GM04503 (cell line): Measurements from ENCODE around the gene OXSR1.
"Not testable (repeated sequence)": the region's sequence is repeated elsewhere in the genome, so short reads cannot be mapped to it uniquely, and the experiment has no call there.

Experiments
- DNase-seq: peaks from one replicate; pipeline ENCODE4 v3.0.0-alpha.2; 2012; ENCODE audit warnings: low read depth

The OXSR1 gene

DNA sequence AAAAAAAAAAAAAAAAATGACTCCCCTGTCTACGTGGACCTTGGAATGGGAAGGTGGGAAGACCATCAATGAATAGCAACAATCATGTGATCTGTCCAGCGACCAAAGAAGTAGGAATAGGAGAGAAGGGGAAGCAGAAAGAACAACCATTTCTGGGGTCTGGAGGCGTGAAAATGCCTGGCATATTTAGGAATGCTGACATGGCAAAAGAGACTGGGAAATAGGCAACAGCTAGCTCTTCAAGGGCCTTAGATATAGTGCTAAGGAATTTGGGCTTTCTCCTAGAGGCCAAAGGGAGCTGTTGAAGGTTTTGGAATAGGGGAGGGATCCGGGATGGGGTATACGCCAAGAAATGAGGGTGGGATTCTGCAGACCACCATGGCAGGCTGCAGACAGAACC, 106.2 kb downstream of the OXSR1 start:
- DNase-seq = no peak

DNA sequence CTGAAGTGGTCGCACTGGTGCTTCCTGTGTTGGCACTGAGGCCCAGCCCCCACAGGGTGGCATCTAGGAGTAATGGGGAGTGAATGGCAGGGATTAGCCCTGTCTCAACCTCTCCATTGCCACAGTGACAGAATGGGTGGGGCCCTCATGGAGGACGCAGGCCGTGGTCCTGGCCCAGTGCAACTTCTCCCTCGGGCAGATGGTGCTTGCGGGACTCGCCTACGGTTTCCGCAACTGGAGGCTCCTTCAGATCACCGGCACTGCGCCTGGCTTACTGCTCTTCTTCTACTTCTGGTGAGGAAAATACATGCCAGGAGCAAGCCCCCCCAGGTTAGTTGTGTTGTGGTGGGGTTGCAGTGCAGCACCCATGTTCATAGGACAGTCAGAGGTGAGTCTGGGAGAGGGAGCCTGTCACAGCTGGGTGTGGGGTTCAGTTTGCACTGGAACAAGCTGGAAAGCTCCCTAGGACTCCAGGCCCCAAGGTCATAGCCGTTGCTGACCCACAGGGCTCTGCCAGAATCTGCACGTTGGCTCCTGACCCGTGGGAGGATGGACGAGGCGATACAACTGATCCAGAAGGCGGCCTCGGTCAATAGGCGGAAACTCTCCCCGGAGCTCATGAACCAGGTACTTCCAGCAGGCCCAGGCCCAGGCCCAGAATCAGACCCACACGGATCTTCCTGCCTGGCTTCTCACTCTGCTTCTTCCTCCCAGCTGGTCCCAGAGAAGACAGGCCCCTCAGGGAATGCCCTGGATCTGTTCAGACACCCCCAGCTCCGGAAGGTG, 109.7 kb downstream of the OXSR1 start:
- DNase-seq = no peak

DNA sequence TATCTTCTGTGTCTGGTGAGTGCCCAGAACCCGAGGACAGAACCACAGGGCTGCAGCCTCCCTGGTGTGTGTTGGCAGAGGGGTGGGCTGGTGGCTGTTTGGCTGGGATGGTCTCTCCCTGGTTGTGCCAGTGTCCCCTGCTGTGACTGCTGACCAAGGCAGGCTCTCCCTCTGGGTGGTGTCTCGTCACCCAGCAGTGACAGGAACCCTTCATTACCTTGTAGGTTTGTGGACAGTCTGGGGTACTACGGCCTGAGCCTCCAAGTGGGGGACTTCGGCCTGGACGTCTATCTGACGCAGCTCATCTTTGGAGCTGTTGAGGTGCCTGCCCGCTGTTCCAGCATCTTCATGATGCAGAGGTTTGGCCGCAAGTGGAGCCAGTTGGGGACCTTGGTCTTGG, 110.3 kb downstream of the OXSR1 start:
- no peak for DNase-seq

DNA sequence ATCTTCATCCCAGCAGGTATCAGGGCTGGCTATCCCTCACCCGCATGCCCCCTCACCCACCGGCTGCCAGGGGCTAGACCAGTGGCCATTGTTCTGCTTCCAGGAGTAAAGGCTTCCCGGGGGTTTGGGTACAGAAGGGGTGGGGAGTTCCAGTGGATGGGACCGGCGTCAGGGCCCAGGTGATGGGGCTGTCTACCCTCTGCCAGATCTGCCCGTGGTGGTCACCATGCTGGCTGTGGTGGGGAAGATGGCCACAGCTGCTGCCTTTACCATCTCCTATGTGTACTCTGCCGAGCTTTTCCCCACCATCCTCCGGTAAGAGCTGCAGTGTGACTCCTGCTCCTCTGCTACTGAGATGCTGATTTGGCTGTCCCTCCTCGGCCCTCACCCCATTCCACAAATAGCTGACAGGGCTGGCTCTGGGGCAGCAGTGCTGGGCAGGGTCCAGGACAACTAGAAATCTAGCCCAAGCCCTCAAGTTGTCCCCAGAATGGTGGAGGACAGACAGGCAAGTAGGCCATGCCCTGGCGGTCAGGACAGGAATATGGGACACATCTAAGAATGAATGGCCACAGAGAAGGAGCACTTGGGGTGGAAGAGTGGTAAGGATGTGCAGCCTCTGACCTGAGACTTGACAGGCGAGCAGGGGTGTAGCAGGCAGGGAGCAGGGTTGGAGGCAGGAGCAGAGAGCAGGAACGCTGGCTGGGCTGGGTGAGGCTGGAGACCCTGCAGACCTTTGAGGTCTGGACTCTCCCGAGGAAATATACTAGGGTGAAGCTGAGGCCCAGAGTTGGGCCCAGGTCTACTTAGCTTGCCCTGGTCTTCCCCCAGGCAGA, 111.0 kb downstream of the OXSR1 start:
- no peak for DNase-seq

DNA sequence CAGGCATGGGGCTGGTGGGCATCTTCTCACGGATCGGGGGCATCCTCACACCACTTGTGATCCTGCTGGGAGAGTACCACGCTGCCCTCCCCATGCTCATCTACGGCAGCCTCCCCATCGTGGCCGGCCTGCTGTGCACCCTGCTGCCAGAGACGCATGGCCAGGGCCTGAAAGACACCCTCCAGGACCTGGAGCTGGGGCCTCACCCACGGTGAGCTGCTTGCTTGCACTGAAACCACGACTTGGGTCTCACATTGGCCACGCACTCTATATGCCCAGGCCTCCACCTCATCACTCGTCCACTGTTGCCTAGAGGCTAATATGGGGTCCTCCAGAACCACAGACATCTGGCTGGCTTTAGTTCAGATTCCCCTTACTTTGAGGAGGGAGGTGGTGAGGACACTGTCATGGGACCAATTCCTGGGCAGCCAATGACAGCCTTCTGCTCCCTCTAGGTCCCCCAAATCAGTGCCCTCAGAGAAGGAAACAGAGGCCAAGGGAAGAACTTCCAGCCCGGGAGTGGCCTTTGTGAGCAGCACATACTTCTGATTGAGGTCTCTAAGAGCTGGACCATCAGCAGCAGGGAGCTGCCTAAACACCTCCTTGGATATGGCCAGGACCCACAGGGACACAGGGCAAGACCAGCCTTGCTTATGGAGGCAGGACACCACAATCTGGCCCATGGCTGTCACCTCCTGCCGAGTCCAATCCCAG, 111.7 kb downstream of the OXSR1 start:
- no peak for DNase-seq

DNA sequence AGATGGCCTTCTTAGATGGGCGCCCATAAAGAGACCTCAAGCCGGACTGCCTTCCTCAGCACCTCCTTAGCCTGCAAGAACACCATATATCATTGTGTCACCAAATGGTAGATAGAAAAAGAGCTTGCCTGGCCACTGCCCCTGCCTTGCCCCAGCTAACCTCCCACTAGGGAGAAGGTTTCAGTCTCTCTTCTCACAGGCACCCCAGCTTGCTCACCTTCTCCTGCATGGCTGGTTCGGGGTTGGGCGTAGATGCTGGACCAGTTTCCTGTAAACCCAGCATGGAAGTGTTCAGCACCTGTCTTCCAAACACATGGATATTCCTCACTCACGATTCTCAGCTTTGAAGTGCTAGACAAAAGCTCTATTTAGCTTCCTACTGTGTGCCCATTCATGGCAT, 113.5 kb downstream of the OXSR1 start:
- no peak for DNase-seq

DNA sequence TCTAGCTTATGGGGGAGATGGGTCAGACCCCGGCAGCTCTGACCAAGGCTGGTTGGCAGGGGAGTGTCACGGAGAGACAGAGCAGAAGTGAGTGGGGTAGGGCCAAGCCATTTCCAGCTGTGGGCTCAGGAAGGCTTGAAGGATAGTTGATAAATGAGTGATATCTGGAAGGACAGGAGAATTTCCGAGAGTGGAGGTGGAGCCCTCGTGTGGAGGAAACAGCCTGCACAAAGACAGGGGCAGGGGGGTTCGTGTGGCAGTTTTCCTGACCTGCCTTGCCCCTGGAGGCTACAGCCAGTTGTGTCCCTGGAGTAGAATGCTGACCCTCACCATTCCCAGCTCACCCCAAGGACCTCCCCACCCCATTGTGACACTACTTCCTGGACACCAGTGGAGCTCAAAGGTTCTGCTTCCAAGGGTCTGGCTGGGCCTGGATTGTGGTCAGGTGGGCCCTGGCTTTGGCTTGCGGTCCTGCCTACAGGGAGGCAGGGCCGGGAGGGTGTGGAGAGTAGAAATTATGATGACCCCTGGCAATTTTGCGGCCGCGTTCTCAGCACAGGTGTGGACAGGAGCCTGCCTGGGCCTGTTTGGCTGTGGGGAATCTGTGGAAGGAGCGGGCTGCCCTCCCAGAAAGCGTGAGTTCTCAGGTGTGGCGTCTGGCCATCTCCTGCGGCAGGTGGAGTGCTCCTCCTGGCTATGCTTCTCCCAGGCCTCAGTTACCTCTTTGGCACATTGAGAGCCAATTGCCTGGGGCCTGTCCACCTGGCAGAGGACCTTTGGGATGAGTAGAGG, 116.8 kb downstream of the OXSR1 start, which contains the start of gene SLC22A14:
TSS of gene SLC22A14 (plus strand) at position 400 of the 792 bp plus-strand sequence. CDS start 23,733 bp downstream, outside the sequence.
- no peak for DNase-seq

DNA sequence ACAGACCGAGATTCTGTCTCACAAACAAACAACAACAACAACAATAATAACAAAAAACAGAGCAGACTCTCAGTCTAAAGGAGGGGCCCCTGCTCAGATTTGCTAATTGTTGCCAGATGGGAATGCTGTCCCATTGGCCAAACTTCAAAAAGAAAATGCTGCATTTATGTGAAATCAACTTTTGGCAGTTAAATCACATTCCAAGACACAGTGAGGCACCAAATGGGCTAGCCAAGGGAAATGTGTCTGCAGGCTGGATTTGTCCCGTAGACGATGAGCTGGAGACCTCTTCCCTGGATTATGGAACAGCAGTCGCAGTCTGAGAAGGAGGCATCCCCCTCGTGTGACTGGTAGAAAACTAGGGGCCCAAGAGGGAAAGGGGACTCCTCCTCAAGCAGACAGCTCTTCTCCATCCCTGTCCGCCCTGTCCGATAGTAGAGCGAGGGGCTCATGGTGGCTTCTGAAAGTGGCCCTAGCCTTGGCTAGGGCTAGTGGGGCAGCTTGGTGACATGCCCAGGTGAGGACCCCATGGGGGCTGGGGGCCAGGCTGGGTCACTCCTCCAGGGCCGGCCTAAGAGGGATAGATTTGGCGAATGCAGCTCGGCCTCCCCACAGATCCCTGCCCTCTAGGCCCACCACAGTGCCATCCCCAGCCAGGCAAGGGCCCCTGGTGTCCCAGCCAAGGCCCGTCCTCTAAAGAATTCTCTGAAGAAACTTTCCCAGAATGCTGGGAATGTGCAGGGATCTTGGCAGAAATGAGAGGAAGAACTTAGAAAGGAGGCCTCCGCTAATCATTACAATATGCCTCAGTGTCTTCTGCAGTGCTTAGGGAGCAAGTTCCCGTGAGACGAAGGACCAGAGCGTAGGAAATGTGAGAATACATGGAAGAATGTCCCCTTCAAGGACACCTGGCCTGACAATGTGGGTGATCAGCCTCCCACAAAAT, 118.7 kb downstream of the OXSR1 start:
- peak; percentile 84 for DNase-seq

DNA sequence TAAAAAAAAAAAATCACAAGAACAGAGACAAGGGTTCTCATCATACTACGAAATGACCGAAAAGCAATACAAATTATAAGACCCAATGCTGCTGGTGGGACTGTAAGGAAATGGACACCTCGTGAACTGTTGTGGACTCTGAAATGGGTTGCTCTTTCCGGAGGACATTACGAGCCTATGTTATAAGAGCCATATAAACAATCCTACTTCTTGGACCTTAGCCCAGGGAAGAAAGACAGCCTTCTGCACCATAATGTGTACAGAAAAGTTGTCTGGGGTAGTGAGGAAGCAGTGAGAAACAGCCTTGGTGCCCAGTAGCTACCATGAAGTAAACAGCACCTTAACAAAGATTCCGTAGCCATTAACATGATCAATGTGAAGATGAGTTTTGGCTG, 119.4 kb downstream of the OXSR1 start:
- DNase-seq = no peak

DNA sequence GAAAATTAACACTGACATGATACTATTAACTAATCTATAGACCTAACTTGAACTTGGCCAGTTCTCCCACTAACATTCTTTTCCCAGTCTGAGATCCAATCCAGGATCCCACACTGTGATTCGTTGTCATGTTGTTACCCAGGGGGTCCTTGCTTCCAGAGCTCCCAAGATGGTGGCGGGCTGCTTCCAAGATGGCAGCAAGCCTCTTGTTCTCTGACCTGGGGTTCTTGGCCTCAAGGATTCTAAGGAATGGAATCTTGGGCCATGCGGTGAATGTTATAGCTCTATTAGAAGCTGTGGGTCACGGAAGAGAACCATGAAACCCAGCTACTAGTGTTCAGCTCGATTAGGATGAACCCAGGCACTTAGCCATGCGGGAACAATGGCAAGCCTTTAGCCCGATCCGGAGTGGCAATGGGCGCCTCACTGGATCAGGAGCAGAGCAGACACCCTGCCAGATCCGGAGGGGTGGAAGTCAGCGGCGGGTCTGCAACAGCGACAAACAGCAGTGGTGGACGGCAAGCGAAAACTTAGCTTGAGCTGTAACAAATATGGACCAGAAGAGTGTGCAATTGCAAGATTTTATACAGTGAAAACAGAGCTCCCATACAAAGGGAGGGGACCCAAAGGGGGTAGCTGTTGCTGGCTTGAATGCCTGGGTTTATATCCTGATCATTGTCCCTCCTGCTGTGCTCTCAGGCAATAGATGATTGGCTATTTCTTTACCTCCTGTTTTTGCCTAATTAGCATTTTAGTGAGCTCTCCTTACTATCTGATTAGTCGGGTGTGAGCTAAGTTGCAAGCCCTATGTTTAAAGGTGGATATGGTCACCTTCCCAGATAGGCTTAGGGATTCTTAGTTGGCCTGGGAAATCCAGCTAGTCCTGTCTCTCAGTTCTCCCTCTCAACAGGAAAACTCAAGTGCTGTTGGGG, 124.2 kb downstream of the OXSR1 start:
- DNase-seq = not testable (repeated sequence)

DNA sequence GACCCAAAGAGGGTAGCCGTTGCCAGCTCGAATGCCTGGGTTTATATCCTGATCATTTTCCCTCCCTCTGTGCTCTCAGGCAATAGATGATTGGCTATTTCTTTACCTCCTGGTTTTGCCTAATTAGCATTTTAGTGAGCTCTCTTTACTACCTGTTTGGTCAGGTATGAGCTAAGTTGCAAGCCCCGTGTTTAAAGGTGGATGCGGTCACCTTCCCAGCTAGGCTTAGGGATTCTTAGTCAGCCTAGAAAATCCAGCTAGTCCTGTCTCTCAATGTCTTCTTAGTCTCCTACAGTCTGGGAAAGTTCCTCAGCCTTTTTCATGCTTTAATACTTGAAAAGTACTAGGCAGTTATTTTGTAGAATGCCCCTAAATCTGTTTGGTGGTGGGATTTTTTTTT, 131.7 kb downstream of the OXSR1 start:
- not testable (repeated sequence) for DNase-seq

DNA sequence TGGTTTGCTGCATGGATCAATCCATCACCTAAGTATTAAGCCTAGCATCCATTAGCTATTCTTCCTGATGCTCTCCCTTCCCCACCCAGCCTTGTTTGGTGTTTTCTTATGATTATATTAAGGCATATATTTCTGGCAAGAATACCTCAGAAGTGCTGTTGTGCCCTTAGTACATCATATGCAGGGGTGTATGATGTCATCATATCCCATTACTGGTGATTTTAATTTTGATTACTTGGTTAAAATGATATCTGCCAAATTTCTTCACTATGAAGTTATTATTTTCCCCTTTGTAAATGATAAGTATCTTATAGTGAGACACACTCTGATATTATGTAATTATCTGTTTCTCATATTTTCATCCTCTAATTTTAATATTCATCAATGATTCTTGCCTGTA, 132.2 kb downstream of the OXSR1 start:
- DNase-seq = no peak

DNA sequence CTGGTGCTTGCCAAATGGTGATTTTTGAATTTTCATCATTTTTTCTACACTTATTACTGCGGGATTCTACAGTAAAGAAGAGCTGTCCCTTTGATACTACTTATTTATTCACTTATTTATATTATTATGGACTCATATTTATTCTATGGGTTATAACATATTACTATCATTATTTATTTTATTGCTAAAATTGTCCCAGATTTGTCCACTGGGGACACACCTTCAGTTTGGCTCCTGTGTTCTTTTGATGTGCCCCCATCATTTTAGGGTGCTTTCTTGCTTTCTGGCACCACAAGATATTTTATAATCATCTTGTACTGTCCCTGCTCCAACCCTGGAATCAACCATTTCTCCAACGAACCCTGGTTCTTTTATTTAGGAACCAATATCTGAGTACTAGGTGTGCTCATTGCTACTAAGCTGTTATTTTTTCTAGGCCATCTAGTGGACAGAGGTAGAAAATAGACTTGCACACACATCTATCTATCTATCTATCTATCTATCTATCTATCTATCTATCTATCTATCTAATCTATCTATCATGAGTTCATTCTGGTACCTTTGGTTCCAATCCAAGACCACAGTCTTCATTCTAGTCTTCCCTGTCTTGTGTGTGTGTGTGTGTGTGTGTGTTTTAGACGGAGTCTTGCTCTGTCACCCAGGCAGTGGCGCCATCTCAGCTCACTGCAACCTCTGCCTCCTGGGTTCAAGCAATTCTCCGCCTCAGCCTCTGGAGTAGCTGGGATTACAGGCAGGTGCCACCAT, 132.8 kb downstream of the OXSR1 start:
- no peak for DNase-seq
